Calu3 (cell line): ENCODE results near the gene LY9. TPM values are rescaled to one million over a fixed set of nuclear protein-coding genes. Genes with fewer than 3 reads are reported as not detected.

ENCODE experiments used
- BruUV-seq: library from RNA; stranded (reverse); fragments of 400-500 nt; replicated peaks from 2 replicates; lab custom pipeline; 2021; lab: Mats Ljungman, UMichigan
- CTCF ChIA-PET: fragments of 300-600 bp; sonication (Branson Sonifier 250); formaldehyde crosslinking; loops from one replicate; lab custom pipeline; 2022; ENCODE audit warnings: antibody characterized with exemption; lab: Charles Lee
- DNase-seq: peaks from one replicate; pipeline ENCODE4 v3.0.0; 2022
- H3K27ac Mint-ChIP-seq: one replicate; pipeline ENCODE4 v1.8.0; 2022; ENCODE audit warnings: mixed read lengths; ENCODE audit not compliant: unreplicated experiment
- H3K27me3 Mint-ChIP-seq: one replicate; pipeline ENCODE4 v1.8.0; 2022; ENCODE audit warnings: mixed read lengths; ENCODE audit not compliant: unreplicated experiment
- H3K36me3 Mint-ChIP-seq: one replicate; pipeline ENCODE4 v1.8.0; 2022; ENCODE audit warnings: mild to moderate bottlenecking, moderate library complexity, mixed read lengths; ENCODE audit not compliant: insufficient read depth, unreplicated experiment
- H3K4me1 Mint-ChIP-seq: one replicate; pipeline ENCODE4 v1.8.0; 2022; ENCODE audit warnings: mild to moderate bottlenecking, low read depth, mixed read lengths; ENCODE audit not compliant: unreplicated experiment
- H3K4me3 Mint-ChIP-seq: one replicate; pipeline ENCODE4 v1.8.0; 2022; ENCODE audit warnings: mild to moderate bottlenecking, low read depth, moderate library complexity, mixed read lengths; ENCODE audit not compliant: unreplicated experiment
- H3K9me3 Mint-ChIP-seq: one replicate; pipeline ENCODE4 v1.8.0; 2022; ENCODE audit warnings: low read depth, mixed read lengths; ENCODE audit not compliant: unreplicated experiment
- intact Hi-C: fragments of 100-400 bp; cut with micrococcal nuclease; formaldehyde crosslinking; loops from one replicate; pipeline ENCODE4 v1.10.0; 2022; ENCODE audit not compliant: unreplicated experiment
- total RNA-seq: library from RNA; stranded (reverse); gene quantifications from 2 replicates; pipeline ENCODE4 v1.2.3, GENCODE V29; 2022
- TF ChIP-seq, protein P1 (sequence below): fragments of 200-600 bp; IDR thresholded peaks from one replicate; pipeline ENCODE4 v1.8.0; 2022; ENCODE audit warnings: antibody characterized with exemption; ENCODE audit not compliant: unreplicated experiment

Gene LY9
- total RNA-seq, 1 experiment from 2014 or later, result not detected

DNA sequence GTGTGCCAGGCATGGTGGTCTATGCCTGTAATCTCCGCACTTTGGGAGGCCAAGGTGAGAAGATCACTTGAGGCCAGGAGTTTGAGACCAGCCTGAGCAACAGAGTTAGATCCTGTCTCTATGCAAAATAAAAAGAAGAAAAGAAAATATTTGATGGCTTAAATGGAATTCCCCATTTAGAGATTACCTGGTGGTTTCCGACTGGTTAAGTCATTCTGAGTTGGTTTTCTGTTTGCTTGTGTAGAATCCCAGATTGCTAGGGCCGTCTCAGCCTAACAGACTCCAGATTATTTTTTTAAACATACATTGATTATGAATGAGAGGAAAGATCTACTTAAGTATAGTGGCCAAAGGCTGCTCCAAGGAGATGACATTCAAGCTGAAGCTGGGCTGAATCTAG lies 22.9 kb upstream of the LY9 start:
- BruUV-seq, result no TSS peak
- DNase-seq, result no peak
- intact Hi-C loops, result no loop called here
- Mint-ChIP-seq H3K4me1 (peaks cover 2% of the 10 kb centered on the region), H3K4me3 (no peak overlapping the region), H3K9me3 (no peaks in the 10 kb centered on the region), H3K27me3 (peaks cover 15% of the 10 kb centered on the region), H3K27ac (no peak overlapping the region), H3K36me3 (no peaks in the 10 kb centered on the region)
- CTCF ChIA-PET, result no interaction called here
- TF ChIP-seq, protein P1, sequence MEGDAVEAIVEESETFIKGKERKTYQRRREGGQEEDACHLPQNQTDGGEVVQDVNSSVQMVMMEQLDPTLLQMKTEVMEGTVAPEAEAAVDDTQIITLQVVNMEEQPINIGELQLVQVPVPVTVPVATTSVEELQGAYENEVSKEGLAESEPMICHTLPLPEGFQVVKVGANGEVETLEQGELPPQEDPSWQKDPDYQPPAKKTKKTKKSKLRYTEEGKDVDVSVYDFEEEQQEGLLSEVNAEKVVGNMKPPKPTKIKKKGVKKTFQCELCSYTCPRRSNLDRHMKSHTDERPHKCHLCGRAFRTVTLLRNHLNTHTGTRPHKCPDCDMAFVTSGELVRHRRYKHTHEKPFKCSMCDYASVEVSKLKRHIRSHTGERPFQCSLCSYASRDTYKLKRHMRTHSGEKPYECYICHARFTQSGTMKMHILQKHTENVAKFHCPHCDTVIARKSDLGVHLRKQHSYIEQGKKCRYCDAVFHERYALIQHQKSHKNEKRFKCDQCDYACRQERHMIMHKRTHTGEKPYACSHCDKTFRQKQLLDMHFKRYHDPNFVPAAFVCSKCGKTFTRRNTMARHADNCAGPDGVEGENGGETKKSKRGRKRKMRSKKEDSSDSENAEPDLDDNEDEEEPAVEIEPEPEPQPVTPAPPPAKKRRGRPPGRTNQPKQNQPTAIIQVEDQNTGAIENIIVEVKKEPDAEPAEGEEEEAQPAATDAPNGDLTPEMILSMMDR, result no peak

DNA sequence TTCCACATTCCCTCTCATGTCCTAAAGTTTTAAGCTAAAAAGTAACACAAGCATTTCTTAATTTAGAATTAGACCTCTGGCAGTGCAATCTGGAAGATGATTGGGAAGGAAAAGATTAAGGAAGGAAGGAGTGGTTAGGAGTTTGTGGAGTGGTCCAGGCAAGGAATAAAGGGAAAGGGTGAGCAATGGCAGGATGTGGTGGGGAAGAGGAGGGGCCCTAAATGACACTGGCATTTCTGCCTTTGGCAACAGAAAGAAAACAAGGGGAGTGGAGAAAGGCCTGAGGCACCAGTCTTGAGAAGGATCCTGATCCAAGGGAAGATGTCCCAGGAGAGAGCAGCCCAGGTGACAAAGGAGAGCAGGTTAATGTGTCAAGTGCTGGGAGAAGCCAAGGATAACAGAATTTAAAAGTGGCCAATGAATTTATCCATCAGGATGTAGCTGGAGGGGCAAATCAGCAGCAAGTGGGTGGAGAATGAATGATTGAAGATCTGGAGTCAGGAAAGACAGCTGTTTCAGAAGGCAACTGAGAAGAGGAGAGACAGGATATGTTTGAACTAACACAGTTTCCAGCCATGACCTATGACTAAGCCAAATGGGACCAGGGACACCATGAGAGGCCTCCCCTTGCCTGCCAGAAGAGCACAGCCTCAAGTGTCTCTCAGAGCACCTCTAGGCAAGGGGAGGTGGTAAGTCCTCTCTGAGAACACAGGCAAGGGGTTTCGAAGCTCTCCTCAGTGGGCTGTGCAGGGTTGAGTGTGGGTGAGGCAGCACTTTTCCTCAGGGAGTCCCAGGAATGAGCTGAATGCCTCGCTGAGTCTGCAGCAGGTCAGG lies 20.9 kb upstream of the LY9 start:
- DNase-seq, result no peak
- Mint-ChIP-seq H3K27ac (no peak overlapping the region), H3K36me3 (no peaks in the 10 kb centered on the region), H3K4me1 (peaks cover under 1% of the 10 kb centered on the region), H3K4me3 (no peak overlapping the region), H3K27me3 (peaks cover 6% of the 10 kb centered on the region), H3K9me3 (no peaks in the 10 kb centered on the region)
- CTCF ChIA-PET, result interaction anchor here (0.5 to 0.6 kb wide), 2 partner anchors 215 to 357 kb away, joined by 3 to 5 read pairs; no protein-coding TSS in a partner anchor
- no TSS peak for BruUV-seq
- intact Hi-C loops, result no loop called here
- TF ChIP-seq, protein P1, result no peak

DNA sequence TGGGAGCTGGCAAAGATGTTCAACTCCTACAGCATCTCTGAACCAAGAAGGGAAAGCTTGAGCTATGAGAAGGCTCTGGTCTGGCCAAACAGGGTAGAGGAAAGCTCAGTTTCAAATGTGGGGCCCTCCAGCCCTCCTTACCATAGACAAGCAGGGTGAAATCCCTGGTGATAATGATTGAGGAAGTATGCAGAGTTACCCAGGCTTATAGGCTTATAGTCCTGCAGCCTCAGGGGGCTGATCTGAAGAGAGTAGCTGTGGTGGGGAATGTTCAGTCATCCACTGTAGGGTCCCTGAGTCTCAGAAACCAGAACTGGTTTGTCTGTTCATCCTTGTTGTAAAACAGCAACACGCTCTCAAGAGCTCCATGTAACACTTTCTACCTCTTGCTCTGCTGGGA lies 19.8 kb upstream of the LY9 start:
- TF ChIP-seq, protein P1, result no peak
- peaks cover 11% of the 10 kb centered on the region for H3K4me1 Mint-ChIP-seq
- H3K9me3 Mint-ChIP-seq, result no peaks in the 10 kb centered on the region
- no TSS peak for BruUV-seq
- no peak for DNase-seq
- intact Hi-C loops, result no loop called here
- no peak overlapping the region for H3K4me3 Mint-ChIP-seq
- no peak overlapping the region for H3K27ac Mint-ChIP-seq
- CTCF ChIA-PET, result interaction anchor here (1.9 to 2.2 kb wide), 2 partner anchors 55 to 174 kb away, joined by 6 to 13 read pairs; no protein-coding TSS in a partner anchor
- peaks cover under 1% of the 10 kb centered on the region for H3K36me3 Mint-ChIP-seq
- H3K27me3 Mint-ChIP-seq, result no peaks in the 10 kb centered on the region

DNA sequence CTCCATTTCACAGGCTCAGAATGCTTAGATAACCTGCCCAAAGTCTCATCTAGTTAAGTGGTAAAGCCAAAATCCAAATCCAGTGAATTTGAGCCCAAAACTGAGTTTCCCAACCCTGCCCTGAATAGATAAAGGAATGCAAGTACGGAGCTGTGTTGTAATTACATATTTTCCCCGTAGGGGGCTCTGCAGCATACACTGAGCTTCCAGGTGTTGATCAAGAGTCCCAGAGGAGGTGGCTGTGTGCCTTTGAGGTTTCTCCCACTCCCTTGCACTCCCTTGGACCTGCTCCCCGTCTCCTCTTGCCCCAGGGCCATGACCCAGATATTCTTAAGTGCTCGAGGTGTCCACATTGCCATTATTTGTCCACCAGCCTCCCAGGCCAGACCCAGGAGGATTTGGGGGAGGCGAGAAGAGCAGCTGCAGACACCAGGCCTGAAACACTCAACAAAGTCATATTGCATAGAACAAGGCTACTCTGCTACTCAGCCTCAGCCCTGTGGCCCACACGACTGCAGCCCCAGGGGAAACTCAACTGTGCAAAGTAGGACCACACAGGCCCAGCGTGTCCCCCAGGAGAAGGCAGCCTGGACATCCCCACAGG lies 18.4 kb upstream of the LY9 start:
- CTCF ChIA-PET, result interaction anchor here (1.9 to 2.2 kb wide), 2 partner anchors 53 to 173 kb away, joined by 6 to 13 read pairs; no protein-coding TSS in a partner anchor
- no peak overlapping the region for H3K27ac Mint-ChIP-seq
- intact Hi-C loops, result loop anchor here (1.0 kb wide), 1 partner anchor 53 kb away; no protein-coding TSS in a partner anchor
- no peaks in the 10 kb centered on the region for H3K27me3 Mint-ChIP-seq
- H3K4me3 Mint-ChIP-seq, result no peak overlapping the region
- BruUV-seq, result no TSS peak
- H3K36me3 Mint-ChIP-seq, result peaks cover 7% of the 10 kb centered on the region
- TF ChIP-seq, protein P1, result peak; percentile 68
- no peaks in the 10 kb centered on the region for H3K9me3 Mint-ChIP-seq
- H3K4me1 Mint-ChIP-seq, result peaks cover 24% of the 10 kb centered on the region
- DNase-seq, result peak; percentile 58
